ENCODE results near the gene LUM. TPM values are rescaled to one million over a fixed set of nuclear protein-coding genes. Genes with fewer than 3 reads are reported as not detected.

LUM gene, protein sequence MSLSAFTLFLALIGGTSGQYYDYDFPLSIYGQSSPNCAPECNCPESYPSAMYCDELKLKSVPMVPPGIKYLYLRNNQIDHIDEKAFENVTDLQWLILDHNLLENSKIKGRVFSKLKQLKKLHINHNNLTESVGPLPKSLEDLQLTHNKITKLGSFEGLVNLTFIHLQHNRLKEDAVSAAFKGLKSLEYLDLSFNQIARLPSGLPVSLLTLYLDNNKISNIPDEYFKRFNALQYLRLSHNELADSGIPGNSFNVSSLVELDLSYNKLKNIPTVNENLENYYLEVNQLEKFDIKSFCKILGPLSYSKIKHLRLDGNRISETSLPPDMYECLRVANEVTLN
- total RNA-seq (2014; rRNA removed; shearing (Covaris generic)) (not detected in 2 replicates), polyA plus RNA-seq (2016; fragmentation: Nextera tagmentation; extraction: Ambion mirVana) (0.26 and 0.27 TPM in 2 replicates)
- long read RNA-seq = 0 reads

DNA sequence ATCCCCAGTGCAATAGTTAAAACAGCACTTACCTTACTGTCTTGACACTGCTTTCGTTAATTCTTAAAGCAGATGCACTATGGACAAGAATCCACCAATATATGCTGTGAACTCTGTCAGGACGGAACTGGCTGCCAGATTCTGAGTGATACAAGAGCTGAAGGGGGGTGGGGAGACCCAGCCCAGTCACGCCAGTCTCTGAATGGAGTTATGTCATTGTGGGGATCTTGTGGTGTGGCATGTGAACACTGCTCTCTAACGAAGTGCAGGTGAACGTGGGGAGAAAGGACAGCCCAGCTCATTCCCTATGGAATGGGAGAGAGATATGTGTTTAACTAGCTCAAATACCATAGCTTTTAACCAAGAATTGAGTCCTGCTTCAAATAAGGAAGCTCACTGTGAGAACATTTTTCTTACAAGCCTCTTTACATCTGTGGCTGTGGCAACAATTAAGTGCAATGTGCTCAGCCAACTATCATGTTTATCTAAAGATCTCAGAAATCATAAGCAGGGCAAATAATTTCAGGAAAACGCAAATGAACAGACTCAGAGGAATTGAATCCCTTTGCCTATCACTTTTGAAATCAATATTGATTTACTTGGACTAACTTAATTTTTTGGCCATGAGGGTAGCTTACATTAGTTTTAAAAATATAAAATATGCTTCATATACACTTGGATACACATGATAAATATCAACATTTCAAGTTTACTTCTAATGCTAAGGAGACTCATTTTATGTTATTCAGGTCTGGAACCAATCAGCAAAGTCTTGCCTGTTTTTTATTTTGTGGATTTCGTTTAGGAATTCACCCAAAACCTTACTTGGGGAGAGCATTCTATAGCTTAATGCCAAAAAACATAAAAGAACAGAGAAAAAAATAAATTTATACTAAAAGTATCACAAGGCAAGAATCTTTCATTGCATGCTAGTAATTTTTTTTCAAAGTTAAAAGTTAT, at the start of gene LUM:
Gene LUM, minus strand, starts transcription at position 129 of the 960 bp plus-strand sequence. CDS start 2,515 bp downstream, outside the sequence.
- ATAC-seq (peak; percentile 57; the same call in 2 of the 3 replicates), DNase-seq (ENCODE audit: low spot score) (peak; percentile 22)
- no peaks in the 10 kb centered on the region for H4K20me1 ChIP-seq (replicated peaks; ENCODE audit: insufficient read depth)
- H3F3A ChIP-seq (replicated peaks; ENCODE audit: low read depth) = no peaks in the 10 kb centered on the region
- Mint-ChIP-seq H3K4me3 (no peak within 1 kb of the TSS), H3K4me1 (peaks cover 2% of the 10 kb centered on the region; the same call in 2 of the 3 replicates), H3K27ac (no peak within 1 kb of the TSS), H3K36me3 (ENCODE audit: low read depth) (no peaks in the 10 kb centered on the region), H3K9me3 (no peaks in the 10 kb centered on the region), H3K27me3 (ENCODE audit: insufficient read depth, low read depth, poor library complexity) (peaks cover 1% of the 10 kb centered on the region)
- no peaks in the 10 kb centered on the region for H3K36me3 ChIP-seq (ENCODE audit: insufficient read depth)
- H3K9me2 ChIP-seq (ENCODE audit: insufficient read depth) = no peaks in the 10 kb centered on the region
- no peaks in the 10 kb centered on the region; the same call in 1 of the 2 replicates for H3K4me1 ChIP-seq (ENCODE audit: insufficient read depth)
- no peak within 1 kb of the TSS for H3K4me2 ChIP-seq
- no peak within 1 kb of the TSS for H3K27ac ChIP-seq (ENCODE audit: low read depth)
- no peak within 1 kb of the TSS for H3K4me3 ChIP-seq
- H3K27me3 ChIP-seq (ENCODE audit: insufficient read depth) = no peaks in the 10 kb centered on the region
- peak within 1 kb of the TSS; percentile 30; the same call in 1 of the 2 replicates for H2AFZ ChIP-seq
- no peaks in the 10 kb centered on the region for H3K79me2 ChIP-seq (replicated peaks; ENCODE audit: insufficient read depth)
- TF ChIP-seq STAT1 (IDR thresholded peaks at IDR 0.05; ENCODE audit: unreplicated experiment) (no peak), EZH2 (IDR thresholded peaks at IDR 0.05; ENCODE audit: low read depth, unreplicated experiment) (no peak), ZNF331 (CRISPR knock-in tag; IDR thresholded peaks at IDR 0.05; ENCODE audit: low read depth) (no peak), EZH2phosphoT487 (IDR thresholded peaks at IDR 0.05; ENCODE audit: unreplicated experiment) (no peak), NANOG (IDR thresholded peaks at IDR 0.05; ENCODE audit: borderline replicate concordance) (no peak), JUNB (IDR thresholded peaks at IDR 0.05; ENCODE audit: unreplicated experiment) (no peak), CREB1 (CRISPR knock-in tag; IDR thresholded peaks at IDR 0.05; ENCODE audit: low read depth) (no peak), ZNF114 (CRISPR knock-in tag; IDR thresholded peaks at IDR 0.05) (no peak), POLR2AphosphoS5 (IDR thresholded peaks at IDR 0.05; ENCODE audit: low read depth) (no peak)
- TF ChIP-seq, protein P1, sequence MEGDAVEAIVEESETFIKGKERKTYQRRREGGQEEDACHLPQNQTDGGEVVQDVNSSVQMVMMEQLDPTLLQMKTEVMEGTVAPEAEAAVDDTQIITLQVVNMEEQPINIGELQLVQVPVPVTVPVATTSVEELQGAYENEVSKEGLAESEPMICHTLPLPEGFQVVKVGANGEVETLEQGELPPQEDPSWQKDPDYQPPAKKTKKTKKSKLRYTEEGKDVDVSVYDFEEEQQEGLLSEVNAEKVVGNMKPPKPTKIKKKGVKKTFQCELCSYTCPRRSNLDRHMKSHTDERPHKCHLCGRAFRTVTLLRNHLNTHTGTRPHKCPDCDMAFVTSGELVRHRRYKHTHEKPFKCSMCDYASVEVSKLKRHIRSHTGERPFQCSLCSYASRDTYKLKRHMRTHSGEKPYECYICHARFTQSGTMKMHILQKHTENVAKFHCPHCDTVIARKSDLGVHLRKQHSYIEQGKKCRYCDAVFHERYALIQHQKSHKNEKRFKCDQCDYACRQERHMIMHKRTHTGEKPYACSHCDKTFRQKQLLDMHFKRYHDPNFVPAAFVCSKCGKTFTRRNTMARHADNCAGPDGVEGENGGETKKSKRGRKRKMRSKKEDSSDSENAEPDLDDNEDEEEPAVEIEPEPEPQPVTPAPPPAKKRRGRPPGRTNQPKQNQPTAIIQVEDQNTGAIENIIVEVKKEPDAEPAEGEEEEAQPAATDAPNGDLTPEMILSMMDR (conservative IDR thresholded peaks at IDR 0.05; ENCODE audit: low read depth in 2 of 2) = no peak
- TF ChIP-seq, protein P2, sequence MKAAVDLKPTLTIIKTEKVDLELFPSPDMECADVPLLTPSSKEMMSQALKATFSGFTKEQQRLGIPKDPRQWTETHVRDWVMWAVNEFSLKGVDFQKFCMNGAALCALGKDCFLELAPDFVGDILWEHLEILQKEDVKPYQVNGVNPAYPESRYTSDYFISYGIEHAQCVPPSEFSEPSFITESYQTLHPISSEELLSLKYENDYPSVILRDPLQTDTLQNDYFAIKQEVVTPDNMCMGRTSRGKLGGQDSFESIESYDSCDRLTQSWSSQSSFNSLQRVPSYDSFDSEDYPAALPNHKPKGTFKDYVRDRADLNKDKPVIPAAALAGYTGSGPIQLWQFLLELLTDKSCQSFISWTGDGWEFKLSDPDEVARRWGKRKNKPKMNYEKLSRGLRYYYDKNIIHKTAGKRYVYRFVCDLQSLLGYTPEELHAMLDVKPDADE (IDR thresholded peaks at IDR 0.05) = no peak
- TF ChIP-seq, protein P3, sequence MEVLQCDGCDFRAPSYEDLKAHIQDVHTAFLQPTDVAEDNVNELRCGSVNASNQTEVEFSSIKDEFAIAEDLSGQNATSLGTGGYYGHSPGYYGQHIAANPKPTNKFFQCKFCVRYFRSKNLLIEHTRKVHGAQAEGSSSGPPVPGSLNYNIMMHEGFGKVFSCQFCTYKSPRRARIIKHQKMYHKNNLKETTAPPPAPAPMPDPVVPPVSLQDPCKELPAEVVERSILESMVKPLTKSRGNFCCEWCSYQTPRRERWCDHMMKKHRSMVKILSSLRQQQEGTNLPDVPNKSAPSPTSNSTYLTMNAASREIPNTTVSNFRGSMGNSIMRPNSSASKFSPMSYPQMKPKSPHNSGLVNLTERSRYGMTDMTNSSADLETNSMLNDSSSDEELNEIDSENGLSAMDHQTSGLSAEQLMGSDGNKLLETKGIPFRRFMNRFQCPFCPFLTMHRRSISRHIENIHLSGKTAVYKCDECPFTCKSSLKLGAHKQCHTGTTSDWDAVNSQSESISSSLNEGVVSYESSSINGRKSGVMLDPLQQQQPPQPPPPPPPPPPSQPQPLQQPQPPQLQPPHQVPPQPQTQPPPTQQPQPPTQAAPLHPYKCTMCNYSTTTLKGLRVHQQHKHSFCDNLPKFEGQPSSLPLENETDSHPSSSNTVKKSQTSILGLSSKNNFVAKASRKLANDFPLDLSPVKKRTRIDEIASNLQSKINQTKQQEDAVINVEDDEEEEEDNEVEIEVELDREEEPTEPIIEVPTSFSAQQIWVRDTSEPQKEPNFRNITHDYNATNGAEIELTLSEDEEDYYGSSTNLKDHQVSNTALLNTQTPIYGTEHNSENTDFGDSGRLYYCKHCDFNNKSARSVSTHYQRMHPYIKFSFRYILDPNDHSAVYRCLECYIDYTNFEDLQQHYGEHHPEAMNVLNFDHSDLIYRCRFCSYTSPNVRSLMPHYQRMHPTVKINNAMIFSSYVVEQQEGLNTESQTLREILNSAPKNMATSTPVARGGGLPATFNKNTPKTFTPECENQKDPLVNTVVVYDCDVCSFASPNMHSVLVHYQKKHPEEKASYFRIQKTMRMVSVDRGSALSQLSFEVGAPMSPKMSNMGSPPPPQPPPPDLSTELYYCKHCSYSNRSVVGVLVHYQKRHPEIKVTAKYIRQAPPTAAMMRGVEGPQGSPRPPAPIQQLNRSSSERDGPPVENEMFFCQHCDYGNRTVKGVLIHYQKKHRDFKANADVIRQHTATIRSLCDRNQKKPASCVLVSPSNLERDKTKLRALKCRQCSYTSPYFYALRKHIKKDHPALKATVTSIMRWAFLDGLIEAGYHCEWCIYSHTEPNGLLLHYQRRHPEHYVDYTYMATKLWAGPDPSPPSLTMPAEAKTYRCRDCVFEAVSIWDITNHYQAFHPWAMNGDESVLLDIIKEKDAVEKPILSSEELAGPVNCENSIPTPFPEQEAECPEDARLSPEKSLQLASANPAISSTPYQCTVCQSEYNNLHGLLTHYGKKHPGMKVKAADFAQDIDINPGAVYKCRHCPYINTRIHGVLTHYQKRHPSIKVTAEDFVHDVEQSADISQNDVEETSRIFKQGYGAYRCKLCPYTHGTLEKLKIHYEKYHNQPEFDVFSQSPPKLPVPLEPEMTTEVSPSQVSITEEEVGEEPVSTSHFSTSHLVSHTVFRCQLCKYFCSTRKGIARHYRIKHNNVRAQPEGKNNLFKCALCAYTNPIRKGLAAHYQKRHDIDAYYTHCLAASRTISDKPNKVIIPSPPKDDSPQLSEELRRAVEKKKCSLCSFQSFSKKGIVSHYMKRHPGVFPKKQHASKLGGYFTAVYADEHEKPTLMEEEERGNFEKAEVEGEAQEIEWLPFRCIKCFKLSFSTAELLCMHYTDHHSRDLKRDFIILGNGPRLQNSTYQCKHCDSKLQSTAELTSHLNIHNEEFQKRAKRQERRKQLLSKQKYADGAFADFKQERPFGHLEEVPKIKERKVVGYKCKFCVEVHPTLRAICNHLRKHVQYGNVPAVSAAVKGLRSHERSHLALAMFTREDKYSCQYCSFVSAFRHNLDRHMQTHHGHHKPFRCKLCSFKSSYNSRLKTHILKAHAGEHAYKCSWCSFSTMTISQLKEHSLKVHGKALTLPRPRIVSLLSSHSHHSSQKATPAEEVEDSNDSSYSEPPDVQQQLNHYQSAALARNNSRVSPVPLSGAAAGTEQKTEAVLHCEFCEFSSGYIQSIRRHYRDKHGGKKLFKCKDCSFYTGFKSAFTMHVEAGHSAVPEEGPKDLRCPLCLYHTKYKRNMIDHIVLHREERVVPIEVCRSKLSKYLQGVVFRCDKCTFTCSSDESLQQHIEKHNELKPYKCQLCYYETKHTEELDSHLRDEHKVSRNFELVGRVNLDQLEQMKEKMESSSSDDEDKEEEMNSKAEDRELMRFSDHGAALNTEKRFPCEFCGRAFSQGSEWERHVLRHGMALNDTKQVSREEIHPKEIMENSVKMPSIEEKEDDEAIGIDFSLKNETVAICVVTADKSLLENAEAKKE (CRISPR knock-in tag; IDR thresholded peaks at IDR 0.05) = no peak

Data from GM23338 (cell line).